H9 (cell line): ENCODE data around the gene DMD. TPM values are rescaled to one million over a fixed set of nuclear protein-coding genes. Genes with fewer than 3 reads are reported as not detected.

Experiments used
- DNase-seq: peaks from one replicate; pipeline ENCODE4 v3.0.0-alpha.2; 2017
- H2AFZ ChIP-seq: one replicate; pipeline ENCODE4 v1.6.1; 2013; ENCODE audit warnings: mild to moderate bottlenecking, low read length, control low read depth, moderate library complexity
- H2AK5ac ChIP-seq: 2 replicates; pipeline ENCODE4 v1.6.1; 2013; ENCODE audit warnings: low read length, control low read depth, mixed read lengths; ENCODE audit not compliant: insufficient read length
- H2BK120ac ChIP-seq: one replicate; pipeline ENCODE4 v1.6.1; 2013; ENCODE audit warnings: low read depth, mild to moderate bottlenecking, low read length, control low read depth, inconsistent platforms; ENCODE audit not compliant: poor library complexity, severe bottlenecking
- H2BK12ac ChIP-seq: 2 replicates; pipeline ENCODE4 v1.6.1; 2013; ENCODE audit warnings: low read length, control low read depth, mixed read lengths, low read depth; ENCODE audit not compliant: insufficient read length
- H2BK15ac ChIP-seq: 2 replicates; pipeline ENCODE4 v1.6.1; 2013; ENCODE audit warnings: low read depth, low read length, control low read depth
- H2BK20ac ChIP-seq: one replicate; pipeline ENCODE4 v1.6.1; 2013; ENCODE audit warnings: low read depth, mild to moderate bottlenecking, low read length, control low read depth, inconsistent platforms; ENCODE audit not compliant: poor library complexity, severe bottlenecking
- H2BK5ac ChIP-seq: 2 replicates; pipeline ENCODE4 v1.6.1; 2013; ENCODE audit warnings: low read length, control low read depth, mixed read lengths; ENCODE audit not compliant: insufficient read length
- H3K14ac ChIP-seq: 2 replicates; pipeline ENCODE4 v1.6.1; 2013; ENCODE audit warnings: low read length, control low read depth; ENCODE audit not compliant: insufficient read depth
- H3K18ac ChIP-seq: 2 replicates; pipeline ENCODE4 v1.6.1; 2013; ENCODE audit warnings: low read depth, mild to moderate bottlenecking, mixed read lengths, low read length, control low read depth; ENCODE audit not compliant: insufficient read length
- H3K23ac ChIP-seq: 2 replicates; pipeline ENCODE4 v1.6.1; 2013; ENCODE audit warnings: low read length, control low read depth, mixed read lengths, low read depth; ENCODE audit not compliant: insufficient read length
- H3K23me2 ChIP-seq: 2 replicates; pipeline ENCODE4 v1.6.1; 2013; ENCODE audit warnings: low read depth, mild to moderate bottlenecking, mixed read lengths, low read length, control low read depth; ENCODE audit not compliant: insufficient read length, poor library complexity, severe bottlenecking
- H3K27ac ChIP-seq: 2 replicates; pipeline ENCODE4 v1.5.1; 2013; ENCODE audit warnings: low read length, control low read depth, mixed read lengths, low read depth; ENCODE audit not compliant: insufficient read length
- H3K27me3 ChIP-seq: 2 replicates; pipeline ENCODE4 v1.6.1; 2013; ENCODE audit warnings: low read length, control low read depth, inconsistent platforms; ENCODE audit not compliant: insufficient read depth
- H3K4ac ChIP-seq: 2 replicates; pipeline ENCODE4 v1.6.1; 2013; ENCODE audit warnings: low read depth, mild to moderate bottlenecking, control low read depth, inconsistent platforms, low read length, moderate library complexity
- H3K4me1 ChIP-seq: 2 replicates; pipeline ENCODE4 v1.6.1; 2013; ENCODE audit warnings: low read length, control low read depth, inconsistent platforms; ENCODE audit not compliant: insufficient read depth
- H3K4me2 ChIP-seq: 2 replicates; pipeline ENCODE4 v1.6.1; 2013; ENCODE audit warnings: low read length, control low read depth, mixed read lengths; ENCODE audit not compliant: insufficient read length, insufficient read depth
- H3K56ac ChIP-seq: 2 replicates; pipeline ENCODE4 v1.6.1; 2013; ENCODE audit warnings: low read depth, mild to moderate bottlenecking, mixed read lengths, low read length, control low read depth; ENCODE audit not compliant: insufficient read length
- H3K79me1 ChIP-seq: 2 replicates; pipeline ENCODE4 v1.6.1; 2013; ENCODE audit warnings: low read depth, mild to moderate bottlenecking, moderate library complexity, low read length, control low read depth, inconsistent platforms; ENCODE audit not compliant: insufficient read depth, poor library complexity, severe bottlenecking
- H3K79me2 ChIP-seq: 2 replicates; pipeline ENCODE4 v1.6.1; 2013; ENCODE audit warnings: low read length, control low read depth, inconsistent platforms; ENCODE audit not compliant: insufficient read depth
- H3K9ac ChIP-seq: 2 replicates; pipeline ENCODE4 v1.6.1; 2013; ENCODE audit warnings: low read length, control low read depth, mixed read lengths; ENCODE audit not compliant: insufficient read length; ENCODE audit errors: extremely low read depth
- H3K9me3 ChIP-seq: one replicate; pipeline ENCODE4 v1.6.1; 2013; ENCODE audit warnings: low read depth, low read length, inconsistent platforms; ENCODE audit not compliant: control insufficient read depth
- H3T11ph ChIP-seq: one replicate; pipeline ENCODE4 v1.6.1; 2013; ENCODE audit warnings: mild to moderate bottlenecking, low read length, control low read depth, inconsistent platforms
- H4K20me1 ChIP-seq: one replicate; pipeline ENCODE4 v1.6.1; 2013; ENCODE audit not compliant: control insufficient read depth, insufficient read length, insufficient read depth
- H4K5ac ChIP-seq: 2 replicates; pipeline ENCODE4 v1.6.1; 2013; ENCODE audit warnings: low read depth, mild to moderate bottlenecking, mixed read lengths, low read length, control low read depth; ENCODE audit not compliant: insufficient read length
- H4K8ac ChIP-seq: replicated peaks from 2 replicates; pipeline ENCODE4 v1.6.1; 2013; ENCODE audit warnings: low read length, control low read depth, mixed read lengths, low read depth; ENCODE audit not compliant: insufficient read length
- H4K91ac ChIP-seq: 2 replicates; pipeline ENCODE4 v1.6.1; 2013; ENCODE audit warnings: low read depth, mild to moderate bottlenecking, moderate library complexity, mixed read lengths, low read length, control low read depth; ENCODE audit not compliant: insufficient read length
- H3K27ac Mint-ChIP-seq, 3 experiments: 2 replicates in 2 of 3; 3 replicates in 1 of 3; pipeline ENCODE4 v1.8.0; 2020 to 2021; ENCODE audit warnings: mixed read lengths in 3 of 3, mild to moderate bottlenecking in 1 of 3, moderate library complexity in 1 of 3
- H3K27me3 Mint-ChIP-seq: 2 replicates; pipeline ENCODE4 v1.8.0; 2021; ENCODE audit warnings: low read depth, mild to moderate bottlenecking, moderate library complexity, mixed read lengths
- H3K36me3 Mint-ChIP-seq, 3 experiments: 2 replicates in 2 of 3; 3 replicates in 1 of 3; pipeline ENCODE4 v1.8.0; 2020 to 2021; ENCODE audit warnings: low read depth in 3 of 3, mixed read lengths in 3 of 3; ENCODE audit not compliant: insufficient read depth in 1 of 3
- H3K4me1 Mint-ChIP-seq, 2 experiments: 2 replicates each; pipeline ENCODE4 v1.8.0; 2020; ENCODE audit warnings: mixed read lengths in 2 of 2
- H3K4me3 Mint-ChIP-seq, 2 experiments: 2 replicates in 1 of 2; 3 replicates in 1 of 2; pipeline ENCODE4 v1.8.0; 2020 to 2021; ENCODE audit warnings: mild to moderate bottlenecking in 2 of 2, mixed read lengths in 2 of 2, moderate library complexity in 1 of 2
- H3K9me3 Mint-ChIP-seq, 2 experiments: 2 replicates in 1 of 2; 3 replicates in 1 of 2; pipeline ENCODE4 v1.8.0; 2020; ENCODE audit warnings: mild to moderate bottlenecking in 2 of 2, mixed read lengths in 2 of 2, moderate library complexity in 1 of 2
- WGBS: extraction: QIAGEN DNeasy Blood & Tissue Kit; methylation state at CpG from one replicate; pipeline ENCODE4 v1.1.7; 2013; ENCODE audit warnings: missing lambda C conversion rate, low lambda C conversion rate, mixed read lengths; ENCODE audit not compliant: insufficient read length; ENCODE audit errors: extremely low coverage; 5-methylcytosine and 5-hydroxymethylcytosine counted together
- total RNA-seq: library from RNA; stranded (reverse); gene quantifications from 2 replicates; pipeline ENCODE4 v1.2.1, GENCODE V29; 2021
- TF ChIP-seq, protein P1 (sequence below): fragments of 200-600 bp; sonication (generic); conservative IDR thresholded peaks from 3 replicates; pipeline ENCODE4 v1.8.0; 2021; ENCODE audit warnings: antibody characterized with exemption, mild to moderate bottlenecking

Gene DMD
- total RNA-seq, 1 experiment from 2014 or later: 3.8 TPM

DNA sequence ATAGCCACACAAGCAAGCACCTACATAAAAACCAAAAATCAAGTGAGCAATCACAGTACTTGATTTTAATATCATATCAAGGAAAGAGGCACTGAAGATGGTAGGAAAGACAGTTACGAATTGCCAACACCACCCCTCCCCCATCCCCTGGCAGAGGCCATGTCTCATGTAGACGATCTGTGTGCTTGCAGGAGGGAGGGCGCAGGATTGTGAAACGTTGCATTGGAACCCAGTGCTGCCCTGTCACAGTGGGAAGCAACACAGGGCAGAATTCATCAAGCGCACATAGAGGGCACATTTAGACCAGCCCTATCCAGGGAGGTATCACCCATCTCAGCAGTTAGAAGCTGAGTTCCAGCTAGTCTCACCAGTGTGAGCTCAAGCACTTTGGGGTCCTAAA, 359.8 kb downstream of the DMD start:
- H3K9me3 Mint-ChIP-seq: peaks cover 9 to 20% of the 10 kb centered on the region in 2 experiments; a peak in 4 of 5 replicates
- no peaks in the 10 kb centered on the region for H3K79me2 ChIP-seq
- H2BK15ac ChIP-seq: no peak overlapping the region
- H2AFZ ChIP-seq: no peak overlapping the region
- H3T11ph ChIP-seq: no peak overlapping the region
- WGBS: no CpG with 5 or more reads among the region's 5 CpGs
- TF ChIP-seq, protein P1, sequence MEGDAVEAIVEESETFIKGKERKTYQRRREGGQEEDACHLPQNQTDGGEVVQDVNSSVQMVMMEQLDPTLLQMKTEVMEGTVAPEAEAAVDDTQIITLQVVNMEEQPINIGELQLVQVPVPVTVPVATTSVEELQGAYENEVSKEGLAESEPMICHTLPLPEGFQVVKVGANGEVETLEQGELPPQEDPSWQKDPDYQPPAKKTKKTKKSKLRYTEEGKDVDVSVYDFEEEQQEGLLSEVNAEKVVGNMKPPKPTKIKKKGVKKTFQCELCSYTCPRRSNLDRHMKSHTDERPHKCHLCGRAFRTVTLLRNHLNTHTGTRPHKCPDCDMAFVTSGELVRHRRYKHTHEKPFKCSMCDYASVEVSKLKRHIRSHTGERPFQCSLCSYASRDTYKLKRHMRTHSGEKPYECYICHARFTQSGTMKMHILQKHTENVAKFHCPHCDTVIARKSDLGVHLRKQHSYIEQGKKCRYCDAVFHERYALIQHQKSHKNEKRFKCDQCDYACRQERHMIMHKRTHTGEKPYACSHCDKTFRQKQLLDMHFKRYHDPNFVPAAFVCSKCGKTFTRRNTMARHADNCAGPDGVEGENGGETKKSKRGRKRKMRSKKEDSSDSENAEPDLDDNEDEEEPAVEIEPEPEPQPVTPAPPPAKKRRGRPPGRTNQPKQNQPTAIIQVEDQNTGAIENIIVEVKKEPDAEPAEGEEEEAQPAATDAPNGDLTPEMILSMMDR: no peak
- H3K4me3 Mint-ChIP-seq: no peak overlapping the region
- no peak for DNase-seq
- H2BK20ac ChIP-seq: no peak overlapping the region
- no peak overlapping the region for H3K4ac ChIP-seq
- H3K4me2 ChIP-seq: no peak overlapping the region
- no peaks in the 10 kb centered on the region for H3K23me2 ChIP-seq
- no peak overlapping the region for H4K8ac ChIP-seq
- no peak overlapping the region for H2BK120ac ChIP-seq
- no peak overlapping the region for H4K5ac ChIP-seq
- H3K27ac Mint-ChIP-seq: no peak overlapping the region; a peak in 1 of 7 replicates
- H3K4me1 ChIP-seq: no peaks in the 10 kb centered on the region
- no peak overlapping the region for H2BK5ac ChIP-seq
- H3K27ac ChIP-seq: no peak overlapping the region
- no peaks in the 10 kb centered on the region for H3K27me3 Mint-ChIP-seq
- H4K20me1 ChIP-seq: no peaks in the 10 kb centered on the region
- H3K4me1 Mint-ChIP-seq: no peaks in the 10 kb centered on the region
- H3K14ac ChIP-seq: no peak overlapping the region
- H3K79me1 ChIP-seq: no peaks in the 10 kb centered on the region
- no peaks in the 10 kb centered on the region; a peak in 1 of 7 replicates for H3K36me3 Mint-ChIP-seq
- peaks cover 4% of the 10 kb centered on the region for H3K9me3 ChIP-seq
- H3K23ac ChIP-seq: no peak overlapping the region
- H2BK12ac ChIP-seq: no peak overlapping the region
- H3K18ac ChIP-seq: no peak overlapping the region
- no peak overlapping the region for H3K9ac ChIP-seq
- no peak overlapping the region for H2AK5ac ChIP-seq
- H3K27me3 ChIP-seq: no peaks in the 10 kb centered on the region
- no peak overlapping the region for H4K91ac ChIP-seq
- H3K56ac ChIP-seq: no peak overlapping the region
